Measurements from ENCODE around the gene EMID1.

DNA sequence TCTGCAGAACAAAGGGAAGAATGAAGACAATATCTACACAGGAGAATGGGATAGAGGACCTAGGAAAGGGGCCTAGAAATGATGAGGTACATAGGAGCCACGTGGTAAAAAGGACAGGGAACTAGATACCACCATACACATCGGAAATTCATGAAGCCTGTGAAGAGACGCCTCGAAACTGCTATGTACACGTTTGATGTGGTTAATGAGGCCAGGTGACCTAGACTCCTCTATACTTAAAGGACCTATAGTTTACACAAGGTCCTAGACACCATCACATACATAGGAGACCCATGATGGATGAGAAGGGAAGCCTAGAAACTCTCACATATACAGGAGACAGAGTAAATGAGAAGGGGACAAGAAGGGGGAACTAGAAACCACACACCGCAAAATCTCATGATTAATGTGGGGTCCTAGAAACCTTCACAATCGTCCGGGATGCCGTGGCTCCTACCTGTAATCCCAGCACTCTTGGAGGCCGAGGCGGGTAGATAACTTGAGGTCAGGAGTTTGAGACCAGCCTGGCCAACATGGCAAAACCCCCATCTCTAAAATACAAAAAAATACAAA, 38.3 kb downstream of the EMID1 start:
- TF ChIP-seq CTCF (tag by site-specific recombination; IDR thresholded peaks at IDR 0.05) (no peak), ELK4 (IDR thresholded peaks at IDR 0.05; ENCODE audit: borderline replicate concordance, low read depth, low read length) (no peak), ZNF843 (tag by site-specific recombination; IDR thresholded peaks at IDR 0.05) (no peak), MZF1 (tag by site-specific recombination; IDR thresholded peaks at IDR 0.05; ENCODE audit: borderline replicate concordance) (no peak), ZNF501 (tag by site-specific recombination; IDR thresholded peaks at IDR 0.05) (no peak), ZNF830 (tag by site-specific recombination; IDR thresholded peaks at IDR 0.05; ENCODE audit: low read depth) (no peak), GFI1B (tag by site-specific recombination; IDR thresholded peaks at IDR 0.05) (no peak), ZBTB21 (tag by site-specific recombination; IDR thresholded peaks at IDR 0.05) (no peak), ZNF548 (tag by site-specific recombination; IDR thresholded peaks at IDR 0.05) (no peak), YY1 (tag by site-specific recombination; IDR thresholded peaks at IDR 0.05) (no peak)
- TF ChIP-seq, protein P1, sequence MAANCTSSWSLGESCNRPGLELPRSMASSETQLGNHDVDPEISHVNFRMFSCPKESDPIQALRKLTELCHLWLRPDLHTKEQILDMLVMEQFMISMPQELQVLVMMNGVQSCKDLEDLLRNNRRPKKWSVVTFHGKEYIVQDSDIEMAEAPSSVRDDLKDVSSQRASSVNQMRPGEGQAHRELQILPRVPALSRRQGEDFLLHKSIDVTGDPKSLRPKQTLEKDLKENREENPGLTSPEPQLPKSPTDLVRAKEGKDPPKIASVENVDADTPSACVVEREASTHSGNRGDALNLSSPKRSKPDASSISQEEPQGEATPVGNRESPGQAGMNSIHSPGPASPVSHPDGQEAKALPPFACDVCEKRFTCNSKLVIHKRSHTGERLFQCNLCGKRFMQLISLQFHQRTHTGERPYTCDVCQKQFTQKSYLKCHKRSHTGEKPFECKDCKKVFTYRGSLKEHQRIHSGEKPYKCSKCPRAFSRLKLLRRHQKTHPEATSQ (tag by site-specific recombination; IDR thresholded peaks at IDR 0.05), result no peak
